Epithelial cell of prostate (primary cell): ENCODE measurements around the gene RBBP8NL.

Source experiments
- DNase-seq: peaks from one replicate; pipeline ENCODE4 v3.0.0-alpha.2; 2011; ENCODE audit warnings: low read depth, low spot score
- H3K27ac ChIP-seq: fragments of 450-650 bp; 2 replicates; pipeline ENCODE4 v1.5.1; 2017; ENCODE audit warnings: mild to moderate bottlenecking

Gene RBBP8NL

GRCh38 chr20:62368392-62368975, 58.9 kb downstream of the RBBP8NL start:
- no peak for DNase-seq
- H3K27ac ChIP-seq: no peak overlapping the region

GRCh38 chr20:62367633-62368391, 59.5 kb downstream of the RBBP8NL start:
- no peak overlapping the region for H3K27ac ChIP-seq
- no peak for DNase-seq

GRCh38 chr20:62367136-62367632, 60.2 kb downstream of the RBBP8NL start, which contains the start of gene LAMA5:
Gene LAMA5 (minus strand): TSS chr20:62367312. CDS start chr20:62367245, 67 bp downstream.
- H3K27ac ChIP-seq: peak within 1 kb of the TSS; percentile 80
- DNase-seq: no peak

GRCh38 chr20:62366370-62367135, 60.8 kb downstream of the RBBP8NL start:
- DNase-seq: no peak
- H3K27ac ChIP-seq: peak overlapping the region; percentile 80

GRCh38 chr20:62365814-62366369, 61.4 kb downstream of the RBBP8NL start:
- no peak for DNase-seq
- peak overlapping the region; percentile 80 for H3K27ac ChIP-seq

GRCh38 chr20:62364911-62365736, 62.2 kb downstream of the RBBP8NL start:
- H3K27ac ChIP-seq: peak overlapping the region; percentile 80
- no peak for DNase-seq

- no peak for DNase-seq
- H3K27ac ChIP-seq: peak overlapping the region; percentile 80
These were observed 63.2 kb downstream of the RBBP8NL start for GRCh38 chr20:62363920-62364851.

GRCh38 chr20:62362991-62363919, 64.1 kb downstream of the RBBP8NL start:
- DNase-seq: no peak
- no peak overlapping the region for H3K27ac ChIP-seq

- no peak for DNase-seq
- no peak overlapping the region for H3K27ac ChIP-seq
These were observed 64.8 kb downstream of the RBBP8NL start for GRCh38 chr20:62362590-62362940.

GRCh38 chr20:62361799-62362589, 65.3 kb downstream of the RBBP8NL start:
- DNase-seq: no peak
- peak overlapping the region; percentile 41 for H3K27ac ChIP-seq

- H3K27ac ChIP-seq: peak overlapping the region; percentile 41
- no peak for DNase-seq
These were observed 66.2 kb downstream of the RBBP8NL start for GRCh38 chr20:62360854-62361798.
